Gastroesophageal sphincter (tissue), 4 donors: ENCODE results near the gene TNFSF12. TPM values are rescaled to one million over a fixed set of nuclear protein-coding genes. Genes with fewer than 3 reads are reported as not detected.

Source experiments
- ATAC-seq: fragments of 150-250 bp; one replicate; pipeline ENCODE4 v1.9.1; 2016; ENCODE audit warnings: mild to moderate bottlenecking, moderate library complexity
- H3K27ac ChIP-seq, 4 donors: fragments of 200-600 bp; sonication (generic) in 3 of 4; 1 replicate in 3 of 4; 2 replicates in 1 of 4; pipeline ENCODE4 v1.5.1; 2016 to 2019
- H3K27me3 ChIP-seq: fragments of 200-600 bp; sonication (generic); one replicate; pipeline ENCODE4 v1.5.1; 2019
- H3K36me3 ChIP-seq, 2 donors: fragments of 200-600 bp; sonication (generic); one replicate each; pipeline ENCODE4 v1.5.1; 2019; ENCODE audit warnings: control low read depth in 1 of 2
- H3K4me1 ChIP-seq, 3 donors: fragments of 200-600 bp; sonication (generic); 1 replicate in 2 of 3; 2 replicates in 1 of 3; pipeline ENCODE4 v1.5.1; 2016 to 2019; ENCODE audit warnings: control low read depth in 2 of 3
- H3K4me3 ChIP-seq, 2 donors: fragments of 200-600 bp; sonication (generic); one replicate each; pipeline ENCODE4 v1.5.1; 2019; ENCODE audit warnings: mild to moderate bottlenecking in 1 of 2, moderate library complexity in 1 of 2
- H3K9me3 ChIP-seq, 3 donors: fragments of 200-600 bp; sonication (generic); one replicate each; pipeline ENCODE4 v1.5.1; 2017 to 2019; ENCODE audit warnings: control low read depth in 2 of 3
- EP300 ChIP-seq: sonication (generic); formaldehyde crosslinking; IDR thresholded peaks from one replicate; pipeline ENCODE4 v1.6.1; 2017; ENCODE audit warnings: antibody characterized with exemption, mild to moderate bottlenecking
- POLR2A ChIP-seq, 2 donors: fragments of 450-650 bp; IDR thresholded peaks; one replicate each; pipeline ENCODE4 v1.6.1; 2017; ENCODE audit warnings: antibody characterized with exemption in 2 of 2, mild to moderate bottlenecking in 2 of 2, moderate library complexity in 1 of 2
- POLR2AphosphoS5 ChIP-seq: sonication (generic); formaldehyde crosslinking; IDR thresholded peaks from one replicate; pipeline ENCODE4 v1.6.1; 2017; ENCODE audit warnings: antibody characterized with exemption
- WGBS, 2 donors: methylation state at CpG; one replicate each; pipeline ENCODE4 v1.1.5; 2018; ENCODE audit warnings: low coverage in 1 of 2; 5-methylcytosine and 5-hydroxymethylcytosine counted together
- total RNA-seq, 4 donors: library from RNA; depleted of rRNA; stranded (reverse); fragments of >200 nt; gene quantifications; one replicate each; pipeline ENCODE4 v1.1.0, GENCODE V29; 2016
- TF ChIP-seq, protein P1 (sequence below), 4 experiments: fragments of 200-600 bp in 2 of 4; fragments of 450-650 bp in 2 of 4; sonication (generic) in 1 of 4; IDR thresholded peaks; one replicate each; pipeline ENCODE4 v1.5.1; 2017 to 2019; ENCODE audit warnings: antibody characterized with exemption in 4 of 4, mild to moderate bottlenecking in 2 of 4, moderate library complexity in 2 of 4

TNFSF12 gene
- total RNA-seq = 100 to 1,000 TPM in 1 of 4 donors, 10 to 100 TPM in 3; 61.1 to 108 (median 84.7) TPM

- Histone ChIP-seq H3K9me3 (no peaks in the 10 kb centered on the region), H3K27me3 (no peaks in the 10 kb centered on the region), H3K4me1 (peaks cover 0 to 29% (median 14%) of the 10 kb centered on the region in 3 donors), H3K27ac (peak within 1 kb of the TSS; percentile 55 to 94 (median 94)), H3K36me3 (peaks cover 0 to 29% of the 10 kb centered on the region in 2 donors), H3K4me3 (peak within 1 kb of the TSS; percentile 62 to 77)
- WGBS, 2 donors = 0% methylated on average over 8 of the region's 65 CpGs; no CpG with 5 or more reads in 1 of the 2 donors
- TF ChIP-seq EP300 (no peak), POLR2AphosphoS5 (peak; percentile 8), POLR2A (IDR thresholded peaks at IDR 0.05) (peak; percentile 13 to 14)
- TF ChIP-seq, protein P1, sequence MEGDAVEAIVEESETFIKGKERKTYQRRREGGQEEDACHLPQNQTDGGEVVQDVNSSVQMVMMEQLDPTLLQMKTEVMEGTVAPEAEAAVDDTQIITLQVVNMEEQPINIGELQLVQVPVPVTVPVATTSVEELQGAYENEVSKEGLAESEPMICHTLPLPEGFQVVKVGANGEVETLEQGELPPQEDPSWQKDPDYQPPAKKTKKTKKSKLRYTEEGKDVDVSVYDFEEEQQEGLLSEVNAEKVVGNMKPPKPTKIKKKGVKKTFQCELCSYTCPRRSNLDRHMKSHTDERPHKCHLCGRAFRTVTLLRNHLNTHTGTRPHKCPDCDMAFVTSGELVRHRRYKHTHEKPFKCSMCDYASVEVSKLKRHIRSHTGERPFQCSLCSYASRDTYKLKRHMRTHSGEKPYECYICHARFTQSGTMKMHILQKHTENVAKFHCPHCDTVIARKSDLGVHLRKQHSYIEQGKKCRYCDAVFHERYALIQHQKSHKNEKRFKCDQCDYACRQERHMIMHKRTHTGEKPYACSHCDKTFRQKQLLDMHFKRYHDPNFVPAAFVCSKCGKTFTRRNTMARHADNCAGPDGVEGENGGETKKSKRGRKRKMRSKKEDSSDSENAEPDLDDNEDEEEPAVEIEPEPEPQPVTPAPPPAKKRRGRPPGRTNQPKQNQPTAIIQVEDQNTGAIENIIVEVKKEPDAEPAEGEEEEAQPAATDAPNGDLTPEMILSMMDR (IDR thresholded peaks at IDR 0.05) = peak in 3 of 4 experiments; percentile 41 to 54 (median 53)
- ATAC-seq = peak; percentile 80
Observed at GRCh38 chr17:7548585-7549400, at the start of gene TNFSF12. TSS of gene TNFSF12 (plus strand) at chr17:7549058. CDS start at chr17:7549154, 96 bp downstream.

DNA sequence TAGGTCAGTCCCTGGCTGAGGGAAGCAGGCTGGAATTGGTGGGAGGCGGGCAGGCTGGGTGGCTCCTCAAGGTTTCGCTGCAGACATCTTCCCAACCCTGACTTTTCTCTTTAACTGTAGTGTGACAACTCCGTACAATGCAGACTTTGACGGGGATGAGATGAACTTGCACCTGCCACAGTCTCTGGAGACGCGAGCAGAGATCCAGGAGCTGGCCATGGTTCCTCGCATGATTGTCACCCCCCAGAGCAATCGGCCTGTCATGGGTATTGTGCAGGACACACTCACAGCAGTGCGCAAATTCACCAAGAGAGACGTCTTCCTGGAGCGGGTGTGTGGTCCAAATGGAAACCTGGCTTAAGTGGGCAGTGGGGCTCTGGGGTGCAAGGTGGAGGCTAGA is 49.7 kb upstream of the TNFSF12 start:
- ATAC-seq = no peak
- H3K27me3 ChIP-seq = no peaks in the 10 kb centered on the region
- peaks cover 0 to 11% (median 0%) of the 10 kb centered on the region in 3 donors for H3K4me1 ChIP-seq
- H3K4me3 ChIP-seq = no peak overlapping the region
- 61 to 100% methylated on average over 3 to 5 of the region's 11 CpGs for WGBS, 2 donors
- H3K36me3 ChIP-seq = peaks cover 0 to 87% of the 10 kb centered on the region in 2 donors
- H3K9me3 ChIP-seq = no peaks in the 10 kb centered on the region
- TF ChIP-seq, protein P1 (IDR thresholded peaks at IDR 0.05) = no peak
- TF ChIP-seq POLR2A (IDR thresholded peaks at IDR 0.05) = no peak
- TF ChIP-seq POLR2AphosphoS5 = no peak
- no peak for TF ChIP-seq EP300
- H3K27ac ChIP-seq = no peak overlapping the region

DNA sequence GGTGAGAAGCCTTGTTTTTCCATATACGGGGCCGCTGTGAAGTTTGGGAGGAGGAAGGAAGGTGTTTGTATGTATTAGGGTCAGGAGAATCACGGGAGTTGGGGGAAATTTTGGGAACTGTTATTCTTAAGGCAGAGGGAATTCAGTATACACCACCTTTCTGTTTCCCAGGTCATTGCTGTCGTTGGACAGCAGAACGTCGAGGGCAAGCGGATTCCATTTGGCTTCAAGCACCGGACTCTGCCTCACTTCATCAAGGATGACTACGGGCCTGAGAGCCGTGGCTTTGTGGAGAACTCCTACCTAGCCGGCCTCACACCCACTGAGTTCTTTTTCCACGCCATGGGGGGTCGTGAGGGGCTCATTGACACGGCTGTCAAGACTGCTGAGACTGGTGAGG is 47.1 kb upstream of the TNFSF12 start:
- no peak for TF ChIP-seq POLR2A (IDR thresholded peaks at IDR 0.05)
- no peaks in the 10 kb centered on the region for H3K4me1 ChIP-seq
- no peaks in the 10 kb centered on the region for H3K9me3 ChIP-seq
- no peaks in the 10 kb centered on the region for H3K27me3 ChIP-seq
- H3K27ac ChIP-seq = no peak overlapping the region
- ATAC-seq = no peak
- 78 to 79% methylated on average over 4 to 8 of the region's 14 CpGs for WGBS, 2 donors
- H3K4me3 ChIP-seq = no peak overlapping the region
- H3K36me3 ChIP-seq = peaks cover 0 to 100% of the 10 kb centered on the region in 2 donors

- ATAC-seq = no peak
- Histone ChIP-seq H3K27me3 (no peaks in the 10 kb centered on the region), H3K4me1 (no peaks in the 10 kb centered on the region), H3K36me3 (peaks cover 0 to 100% of the 10 kb centered on the region in 2 donors), H3K27ac (no peak overlapping the region), H3K4me3 (no peak overlapping the region), H3K9me3 (no peaks in the 10 kb centered on the region)
- TF ChIP-seq, protein P1 (IDR thresholded peaks at IDR 0.05) = no peak
- TF ChIP-seq EP300 (no peak), POLR2AphosphoS5 (no peak), POLR2A (IDR thresholded peaks at IDR 0.05) (no peak)
- 73 to 100% methylated on average over 3 of the region's 20 CpGs for WGBS, 2 donors
Observed at GRCh38 chr17:7502171-7502847, 46.5 kb upstream of the TNFSF12 start.

DNA sequence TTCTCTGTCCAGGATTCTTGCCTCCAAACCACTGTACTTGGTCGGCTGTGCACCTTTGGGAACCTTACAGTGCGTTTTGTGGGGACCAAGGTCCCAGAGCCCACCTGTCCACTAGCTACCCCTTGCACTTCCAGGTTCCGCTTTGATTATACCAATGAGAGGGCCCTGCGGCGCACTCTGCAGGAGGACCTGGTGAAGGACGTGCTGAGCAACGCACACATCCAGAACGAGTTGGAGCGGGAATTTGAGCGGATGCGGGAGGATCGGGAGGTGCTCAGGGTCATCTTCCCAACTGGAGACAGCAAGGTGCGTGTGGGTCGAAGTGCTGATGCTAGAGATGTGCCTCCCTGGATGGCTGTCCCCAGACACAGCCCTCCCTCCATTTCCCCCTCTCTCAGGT is 45.9 kb upstream of the TNFSF12 start:
- no peak for TF ChIP-seq EP300
- TF ChIP-seq, protein P1 (IDR thresholded peaks at IDR 0.05) = peak in 1 of 4 experiments; percentile 21
- no peaks in the 10 kb centered on the region for H3K4me1 ChIP-seq
- no peak overlapping the region for H3K27ac ChIP-seq
- H3K9me3 ChIP-seq = no peaks in the 10 kb centered on the region
- H3K36me3 ChIP-seq = peaks cover 0 to 100% of the 10 kb centered on the region in 2 donors
- 89 to 100% methylated on average over 1 to 7 of the region's 14 CpGs for WGBS, 2 donors
- H3K27me3 ChIP-seq = no peaks in the 10 kb centered on the region
- no peak overlapping the region for H3K4me3 ChIP-seq
- no peak for ATAC-seq
